ENCODE data around the gene FSCN2.

The FSCN2 gene

GRCh38 chr17:81527591-81528383, at the start of gene FSCN2:
FSCN2 (plus strand) TSS chr17:81528377; CDS start chr17:81528532, 155 bp downstream.
- no peak for DNase-seq (ENCODE audit: low read depth in 2 of 2)

GRCh38 chr17:81479175-81480071, 48.8 kb upstream of the FSCN2 start:
- DNase-seq (ENCODE audit: low read depth in 2 of 2) = no peak

GRCh38 chr17:81480140-81481072, 47.8 kb upstream of the FSCN2 start:
- no peak for DNase-seq (ENCODE audit: low read depth in 2 of 2)

- peak; percentile 40 to 42 for DNase-seq (ENCODE audit: low read depth in 2 of 2)
Measured at GRCh38 chr17:81481073-81481799, 46.9 kb upstream of the FSCN2 start.

- DNase-seq (ENCODE audit: low read depth in 2 of 2) = no peak
Measured at GRCh38 chr17:81481815-81482505, 46.2 kb upstream of the FSCN2 start.

- DNase-seq (ENCODE audit: low read depth in 2 of 2) = no peak
Measured at GRCh38 chr17:81482673-81483072, 45.5 kb upstream of the FSCN2 start.

GRCh38 chr17:81483085-81483861, 44.9 kb upstream of the FSCN2 start:
- no peak for DNase-seq (ENCODE audit: low read depth in 2 of 2)

GRCh38 chr17:81483862-81484194, 44.3 kb upstream of the FSCN2 start:
- DNase-seq (ENCODE audit: low read depth in 2 of 2) = no peak

- DNase-seq (ENCODE audit: low read depth in 2 of 2) = peak; percentile 83 to 84
Measured at GRCh38 chr17:81484195-81484979, 43.8 kb upstream of the FSCN2 start.

- no peak for DNase-seq (ENCODE audit: low read depth in 2 of 2)
Measured at GRCh38 chr17:81486199-81486810, 41.9 kb upstream of the FSCN2 start.

GRCh38 chr17:81487089-81487486, 41.1 kb upstream of the FSCN2 start:
- no peak for DNase-seq (ENCODE audit: low read depth in 2 of 2)

- DNase-seq (ENCODE audit: low read depth in 2 of 2) = peak; percentile 65 to 77
Measured at GRCh38 chr17:81487487-81488275, 40.5 kb upstream of the FSCN2 start.

GRCh38 chr17:81488276-81488860, 39.8 kb upstream of the FSCN2 start:
- DNase-seq (ENCODE audit: low read depth in 2 of 2) = no peak

- DNase-seq (ENCODE audit: low read depth in 2 of 2) = no peak
Measured at GRCh38 chr17:81489012-81489997, 38.9 kb upstream of the FSCN2 start.

- no peak for DNase-seq (ENCODE audit: low read depth in 2 of 2)
Measured at GRCh38 chr17:81489998-81490992, 37.9 kb upstream of the FSCN2 start.

Measured in stimulated activated CD8-positive, alpha-beta memory T cell treated with anti-CD3 and anti-CD28 coated beads, Interleukin-15, amount 100 ng/mL, for 48 hours (primary cell).